GM19025 (cell line): ENCODE data around the gene CHGA.

Source experiments
- ATAC-seq: cut with Tn5 transposase; IDR thresholded peaks from one replicate; pipeline ENCODE4 v1.9.1; 2021; ENCODE audit warnings: mild to moderate bottlenecking, low read depth, moderate library complexity; ENCODE audit not compliant: unreplicated experiment

Gene CHGA

GRCh38 chr14:92922883-92923743 lies at the start of gene CHGA:
Gene CHGA (plus strand): TSS chr14:92923150. CDS start chr14:92923360, 210 bp downstream.
- ATAC-seq, result no peak

DNA sequence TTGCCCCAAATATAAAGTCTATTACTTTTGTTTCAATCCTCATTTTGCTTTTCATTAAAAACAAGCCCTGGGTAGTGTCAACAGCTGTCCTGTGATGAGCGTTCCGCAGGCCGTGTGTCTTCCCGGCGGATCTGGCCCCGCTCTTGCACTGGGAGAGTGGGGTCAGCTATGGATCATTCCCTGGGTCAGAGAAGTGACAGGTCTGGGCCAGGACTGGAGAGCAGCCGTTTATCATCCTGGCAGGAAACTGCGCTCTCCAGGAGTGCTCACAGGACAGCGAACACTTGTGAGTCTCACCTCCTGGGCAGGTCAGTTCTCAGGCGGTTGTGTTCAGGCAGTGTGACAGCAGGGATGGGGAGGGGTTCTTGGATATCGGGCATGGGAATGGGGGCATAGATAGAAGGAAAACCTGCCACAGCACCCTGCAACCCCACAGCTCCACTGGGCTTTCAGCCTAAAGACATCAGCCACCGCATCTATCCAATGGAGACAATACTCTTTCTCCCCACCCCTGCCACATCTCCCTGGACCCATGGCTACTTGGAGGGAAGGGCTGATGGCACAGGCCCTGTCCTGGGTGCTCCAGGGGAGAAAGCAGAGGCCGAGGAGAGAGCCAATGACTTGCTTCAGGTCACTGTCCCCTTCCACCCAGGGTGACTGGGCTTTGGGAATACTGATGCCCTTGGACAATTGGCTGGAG lies 47.8 kb upstream of the CHGA start:
- no peak for ATAC-seq

GRCh38 chr14:92877757-92878431 lies 45.1 kb upstream of the CHGA start:
- ATAC-seq, result no peak

DNA sequence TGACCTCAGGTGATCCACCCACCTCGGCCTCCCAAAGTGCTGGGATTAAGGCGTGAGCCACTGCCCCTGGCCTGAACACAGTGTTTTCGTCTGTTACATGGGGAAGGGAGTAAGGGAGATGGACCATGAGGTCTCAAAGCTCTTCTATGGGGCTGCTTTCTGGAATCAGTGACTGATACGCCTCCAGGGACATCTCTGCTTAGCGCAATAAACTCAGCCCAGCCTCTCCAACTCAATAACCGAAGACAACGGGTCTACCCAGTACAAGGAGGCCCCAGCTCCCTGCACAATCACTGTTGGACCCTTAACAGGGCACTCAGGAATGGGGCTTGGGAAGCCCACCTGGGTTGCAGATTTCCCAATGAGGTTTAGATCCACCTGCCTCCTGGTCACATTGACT lies 42.6 kb upstream of the CHGA start:
- ATAC-seq, result no peak

GRCh38 chr14:92880851-92881250 lies 42.1 kb upstream of the CHGA start:
- no peak for ATAC-seq

- no peak for ATAC-seq
These were observed 39.9 kb upstream of the CHGA start for GRCh38 chr14:92883066-92883465.

GRCh38 chr14:92884410-92884809 lies 38.5 kb upstream of the CHGA start:
- ATAC-seq, result no peak

DNA sequence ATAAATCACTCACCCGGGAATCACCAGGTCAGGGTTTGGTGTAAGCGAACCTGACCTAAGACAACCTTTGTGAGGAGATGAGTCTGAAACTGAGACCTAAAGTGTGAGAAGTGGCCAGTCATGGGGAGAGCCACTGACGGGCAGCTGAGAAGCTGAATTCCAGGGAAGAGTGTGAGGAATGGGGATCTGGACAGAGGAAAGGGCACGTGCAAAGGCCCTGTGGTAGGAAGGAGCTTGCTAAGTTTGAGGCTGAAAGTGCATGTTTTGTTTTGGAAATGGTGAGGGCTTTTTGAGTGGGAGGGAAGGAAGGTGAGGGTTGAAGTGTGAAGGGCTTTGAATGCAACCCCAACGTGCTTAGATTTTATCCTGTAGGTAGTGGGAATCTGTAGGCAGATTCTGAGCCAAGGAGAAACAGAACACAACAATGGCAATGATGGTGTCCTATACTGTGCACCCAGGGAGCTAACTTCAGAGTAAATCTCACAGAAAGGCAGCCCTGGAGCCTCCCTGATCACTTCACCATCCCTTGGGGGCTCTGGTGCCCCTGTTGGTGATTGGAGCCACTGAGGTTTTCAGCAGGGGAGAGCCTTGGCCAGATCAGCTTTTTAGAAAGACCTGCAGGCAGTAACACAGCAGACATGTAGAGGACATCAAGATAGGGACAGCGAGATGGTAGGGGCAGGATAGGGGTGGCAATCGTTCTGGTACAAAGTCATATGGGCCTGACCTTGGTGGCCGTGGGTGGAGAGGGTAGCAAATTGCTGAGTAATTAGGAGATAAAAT lies 37.5 kb upstream of the CHGA start:
- no peak for ATAC-seq

- no peak for ATAC-seq
These were observed 36.6 kb upstream of the CHGA start for GRCh38 chr14:92886337-92886736.

DNA sequence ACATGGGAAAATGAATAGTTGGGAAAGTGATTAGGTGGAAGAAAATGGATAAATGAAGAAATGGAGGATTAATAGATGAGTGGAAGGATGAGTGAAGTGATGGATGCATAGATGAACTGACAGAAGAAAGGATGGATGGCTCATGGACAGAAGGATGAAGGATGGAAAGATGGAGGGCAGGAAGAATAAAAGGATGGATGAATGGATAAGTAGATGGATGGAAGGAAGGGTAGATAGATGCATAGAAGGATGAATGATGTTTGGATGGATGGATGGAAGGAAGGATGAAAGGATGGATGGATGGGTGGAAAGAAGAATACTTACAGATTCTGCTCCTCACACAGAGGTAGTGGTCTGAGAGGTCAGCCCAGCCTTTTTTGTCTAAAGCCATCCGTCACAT lies 35.8 kb upstream of the CHGA start:
- no peak for ATAC-seq

DNA sequence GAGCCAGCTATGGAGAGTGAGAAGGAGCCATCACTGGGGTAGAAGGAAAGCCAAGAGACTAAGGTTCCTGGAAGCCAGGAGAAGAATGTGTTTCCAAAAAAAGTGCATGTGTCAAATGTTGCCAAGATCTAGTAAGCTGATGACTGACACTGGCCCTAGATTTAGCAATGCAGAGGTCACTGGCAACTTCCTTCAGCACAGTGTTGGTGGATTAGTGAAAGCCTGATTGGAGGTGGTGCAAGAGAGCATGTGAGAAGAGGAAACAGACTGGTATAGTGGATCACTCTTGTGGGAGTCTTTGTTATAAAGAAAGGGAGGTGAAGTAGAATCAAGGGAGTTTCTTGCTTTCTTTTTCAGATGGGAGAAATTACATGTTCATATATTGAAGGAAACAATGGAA lies 34.1 kb upstream of the CHGA start:
- no peak for ATAC-seq

GRCh38 chr14:92890830-92891588 lies 31.9 kb upstream of the CHGA start:
- ATAC-seq, result no peak

DNA sequence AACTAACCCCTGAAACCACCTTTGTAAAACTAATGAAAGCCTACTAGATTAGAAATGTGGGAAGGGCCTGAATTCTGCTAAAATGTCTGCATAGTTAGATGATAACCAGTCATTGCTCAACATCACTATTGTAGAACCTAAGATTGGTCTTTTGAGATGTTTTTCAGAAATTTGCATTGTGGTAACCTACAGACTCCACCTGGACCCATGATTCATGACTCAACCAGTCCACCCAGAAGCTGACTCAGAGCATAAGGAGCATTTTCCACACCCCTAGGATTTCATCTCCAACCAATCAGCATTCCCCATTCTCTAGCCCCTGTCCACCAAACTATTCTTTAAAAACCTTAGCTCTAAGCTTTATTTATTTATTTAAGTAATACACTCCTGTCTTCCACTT lies 30.4 kb upstream of the CHGA start:
- no peak for ATAC-seq

GRCh38 chr14:92895352-92895878 lies 27.5 kb upstream of the CHGA start:
- no peak for ATAC-seq

GRCh38 chr14:92897922-92898565 lies 24.9 kb upstream of the CHGA start:
- no peak for ATAC-seq

GRCh38 chr14:92898566-92899131 lies 24.3 kb upstream of the CHGA start:
- ATAC-seq, result no peak

DNA sequence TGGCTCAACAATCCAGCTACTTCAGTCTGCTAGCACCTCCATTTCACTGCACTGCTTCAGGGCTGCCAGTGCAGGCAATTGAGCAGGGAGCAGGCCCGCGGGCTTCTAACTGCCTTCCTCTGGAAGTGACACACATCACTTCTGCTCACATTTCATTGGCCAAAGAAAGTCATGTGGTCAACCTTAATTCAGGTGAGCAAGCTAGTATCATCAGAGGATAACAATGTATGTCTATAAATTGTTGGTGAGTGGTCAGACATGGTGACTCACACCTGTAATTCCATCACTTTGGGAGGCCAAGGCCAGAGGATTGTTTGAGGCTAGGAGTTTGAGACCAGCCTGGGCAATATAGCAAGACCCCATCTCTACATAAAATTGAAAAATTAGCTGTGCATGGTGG lies 22.3 kb upstream of the CHGA start:
- no peak for ATAC-seq

DNA sequence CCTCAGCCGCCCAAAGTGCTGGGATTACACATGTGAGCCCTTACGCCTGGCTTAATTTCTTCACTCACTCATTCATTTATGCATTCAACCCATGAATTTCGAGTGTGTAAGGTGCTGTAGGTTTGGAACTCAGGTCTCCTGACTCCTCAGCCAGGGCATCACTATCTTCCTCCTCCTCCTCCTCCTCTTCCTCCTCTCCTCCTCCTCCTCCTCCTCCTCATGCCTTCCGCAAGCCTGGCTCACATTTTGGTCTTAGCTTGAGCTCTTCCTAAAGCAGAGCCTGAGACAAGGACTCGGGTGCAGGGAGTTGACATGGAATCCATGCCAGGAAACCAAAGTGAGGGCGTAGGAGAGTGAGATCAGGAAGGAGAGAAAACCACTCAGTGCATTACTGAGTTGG lies 20.8 kb upstream of the CHGA start:
- no peak for ATAC-seq

DNA sequence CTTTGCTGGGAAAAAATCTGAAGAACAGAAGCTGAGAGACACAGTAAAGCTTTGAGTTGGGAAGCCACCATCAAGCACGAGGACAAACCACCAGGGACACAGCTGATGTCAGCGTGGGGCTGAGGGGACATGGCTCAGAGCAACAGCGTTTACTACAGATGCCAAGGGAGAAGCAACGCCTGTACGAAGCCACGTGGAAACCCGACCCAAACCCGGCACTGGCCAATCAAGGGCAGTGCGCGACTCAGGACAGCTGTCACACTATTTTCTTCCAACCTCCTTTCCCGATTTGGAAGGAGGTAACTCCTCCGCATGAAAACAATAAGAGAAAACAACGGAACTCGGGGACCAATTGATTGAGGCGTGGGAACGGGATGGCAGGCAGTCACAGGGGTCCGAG lies 20.2 kb upstream of the CHGA start:
- ATAC-seq, result no peak
